Neural progenitor cell (in vitro differentiated cells): ENCODE results near the gene UBAP2L.

Experiments used
- CTCF ChIP-seq: fragments of 200-600 bp; sonication (generic); IDR thresholded peaks from 2 replicates; pipeline ENCODE4 v1.5.1; 2017; ENCODE audit warnings: antibody characterized with exemption, mild to moderate bottlenecking
- EZH2 ChIP-seq: fragments of 200-600 bp; sonication (generic); IDR thresholded peaks from 2 replicates; pipeline ENCODE4 v1.6.1; 2017; ENCODE audit warnings: antibody characterized with exemption, mild to moderate bottlenecking, moderate library complexity
- EZH2phosphoT487 ChIP-seq: fragments of 200-600 bp; sonication (generic); IDR thresholded peaks from 2 replicates; pipeline ENCODE4 v1.6.1; 2017; ENCODE audit warnings: antibody characterized with exemption

- TF ChIP-seq EZH2 = no peak
- TF ChIP-seq EZH2phosphoT487 = no peak
- no peak for TF ChIP-seq CTCF
These were observed 30.2 kb upstream of the UBAP2L start for GRCh38 chr1:154190550-154190949.
